PFSK-1 (cell line): ENCODE measurements around the gene SNX3.

Experiments
- FOXP2 ChIP-seq: optimal IDR thresholded peaks from 2 replicates; pipeline ENCODE3; 2011; ENCODE audit warnings: borderline replicate concordance, control low read depth, inconsistent platforms; ENCODE audit not compliant: insufficient read depth; ENCODE audit errors: extremely low read length, extremely low read depth
- POLR2AphosphoS5 ChIP-seq: IDR thresholded peaks from 2 replicates; pipeline ENCODE4 v1.6.1; 2012; ENCODE audit warnings: low read depth, mild to moderate bottlenecking, control low read depth, low read length, moderate library complexity
- SIN3A ChIP-seq: IDR thresholded peaks from 2 replicates; pipeline ENCODE4 v1.6.1; 2012; ENCODE audit warnings: mild to moderate bottlenecking, low read length, moderate library complexity, borderline replicate concordance; ENCODE audit not compliant: insufficient read depth
- TAF1 ChIP-seq: IDR thresholded peaks from 2 replicates; pipeline ENCODE4 v1.6.1; 2012; ENCODE audit warnings: low read length, control low read depth, borderline replicate concordance; ENCODE audit not compliant: insufficient read depth

DNA sequence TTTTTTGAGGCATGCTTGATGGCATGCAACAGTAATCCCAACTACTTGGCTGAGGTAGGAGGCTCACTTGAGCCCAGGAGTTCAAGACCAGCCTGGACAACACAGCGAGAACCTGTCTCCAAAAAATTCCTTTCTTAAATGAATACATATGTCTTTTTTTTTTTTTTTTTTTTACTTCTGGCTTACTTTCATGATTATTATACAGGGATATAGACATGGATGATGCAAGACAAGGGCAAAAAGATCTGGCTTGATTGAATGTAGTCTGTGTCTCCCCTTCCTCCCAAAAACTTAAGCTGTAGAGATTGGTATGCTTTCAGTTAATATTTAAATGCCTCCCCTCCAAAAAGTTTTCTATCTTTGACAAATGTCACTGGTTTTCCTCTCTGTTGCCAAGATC is 7.6 kb downstream of the SNX3 start:
- TF ChIP-seq POLR2AphosphoS5 (no peak), FOXP2 (no peak), SIN3A (no peak), TAF1 (no peak)
